GM10266 (cell line): ENCODE data around the gene LPP.

Experiments used
- DNase-seq: peaks from one replicate; pipeline ENCODE4 v3.0.0; 2012; ENCODE audit errors: extremely low spot score
- TF ChIP-seq, protein P1 (sequence below): IDR thresholded peaks from 2 replicates; pipeline ENCODE4 v1.5.1; 2012; ENCODE audit warnings: mild to moderate bottlenecking, low read depth; ENCODE audit not compliant: control insufficient read depth, insufficient read depth; ENCODE audit errors: missing control alignments

The LPP gene

DNA sequence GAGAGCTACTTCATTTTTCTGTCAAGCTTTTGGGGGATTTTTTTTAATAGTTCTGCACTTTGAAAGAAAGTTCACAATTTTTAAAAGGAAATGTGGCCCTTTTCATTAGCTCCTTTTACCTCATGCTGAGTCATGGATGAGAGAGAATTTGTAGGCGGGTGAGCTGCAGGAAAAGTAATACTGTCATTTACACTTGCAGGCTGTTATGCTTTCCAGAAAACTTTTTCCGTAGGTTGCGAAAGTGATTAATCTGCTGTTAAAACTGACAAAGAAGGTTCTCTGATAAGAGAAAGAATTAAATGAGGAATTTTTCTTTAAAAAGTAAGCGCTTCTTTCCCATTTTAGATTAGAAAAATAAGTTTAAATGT, 430.2 kb downstream of the LPP start:
- DNase-seq, result no peak
- TF ChIP-seq, protein P1, sequence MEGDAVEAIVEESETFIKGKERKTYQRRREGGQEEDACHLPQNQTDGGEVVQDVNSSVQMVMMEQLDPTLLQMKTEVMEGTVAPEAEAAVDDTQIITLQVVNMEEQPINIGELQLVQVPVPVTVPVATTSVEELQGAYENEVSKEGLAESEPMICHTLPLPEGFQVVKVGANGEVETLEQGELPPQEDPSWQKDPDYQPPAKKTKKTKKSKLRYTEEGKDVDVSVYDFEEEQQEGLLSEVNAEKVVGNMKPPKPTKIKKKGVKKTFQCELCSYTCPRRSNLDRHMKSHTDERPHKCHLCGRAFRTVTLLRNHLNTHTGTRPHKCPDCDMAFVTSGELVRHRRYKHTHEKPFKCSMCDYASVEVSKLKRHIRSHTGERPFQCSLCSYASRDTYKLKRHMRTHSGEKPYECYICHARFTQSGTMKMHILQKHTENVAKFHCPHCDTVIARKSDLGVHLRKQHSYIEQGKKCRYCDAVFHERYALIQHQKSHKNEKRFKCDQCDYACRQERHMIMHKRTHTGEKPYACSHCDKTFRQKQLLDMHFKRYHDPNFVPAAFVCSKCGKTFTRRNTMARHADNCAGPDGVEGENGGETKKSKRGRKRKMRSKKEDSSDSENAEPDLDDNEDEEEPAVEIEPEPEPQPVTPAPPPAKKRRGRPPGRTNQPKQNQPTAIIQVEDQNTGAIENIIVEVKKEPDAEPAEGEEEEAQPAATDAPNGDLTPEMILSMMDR, result no peak

DNA sequence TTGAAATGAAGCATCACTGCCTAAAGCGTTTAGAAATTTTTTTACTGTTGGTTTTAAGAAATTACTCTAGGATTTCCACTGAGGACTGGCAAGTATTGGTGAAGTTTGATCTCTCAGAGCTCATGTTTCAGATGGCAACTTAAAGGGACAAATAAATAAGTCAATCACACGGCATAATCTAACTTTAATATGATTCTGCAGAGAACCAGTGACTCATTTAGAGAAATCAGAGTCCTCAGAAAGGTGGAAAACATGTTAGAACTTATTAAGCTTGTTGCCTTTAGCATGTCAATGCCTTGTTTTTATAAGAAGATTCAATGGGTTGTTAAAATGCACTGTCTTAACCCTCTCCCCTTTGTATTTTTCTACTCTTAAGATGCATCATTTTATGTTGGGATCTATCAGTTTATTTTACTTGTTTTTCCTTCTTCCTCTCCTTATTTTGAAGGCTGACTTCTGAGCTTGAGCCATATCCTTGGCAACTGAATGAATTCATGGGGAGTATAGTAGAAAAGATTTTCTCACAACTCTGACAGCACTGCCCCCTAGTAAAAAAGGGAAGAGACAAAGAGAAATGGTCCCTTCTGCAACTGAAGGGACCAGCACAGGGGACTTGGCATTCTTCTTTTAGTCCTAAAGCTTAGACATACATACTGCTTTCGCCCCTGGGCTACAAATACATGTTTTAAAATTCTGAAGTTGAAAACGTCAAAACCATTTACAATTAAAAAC, 431.2 kb downstream of the LPP start:
- no peak for DNase-seq
- TF ChIP-seq, protein P1, result no peak

DNA sequence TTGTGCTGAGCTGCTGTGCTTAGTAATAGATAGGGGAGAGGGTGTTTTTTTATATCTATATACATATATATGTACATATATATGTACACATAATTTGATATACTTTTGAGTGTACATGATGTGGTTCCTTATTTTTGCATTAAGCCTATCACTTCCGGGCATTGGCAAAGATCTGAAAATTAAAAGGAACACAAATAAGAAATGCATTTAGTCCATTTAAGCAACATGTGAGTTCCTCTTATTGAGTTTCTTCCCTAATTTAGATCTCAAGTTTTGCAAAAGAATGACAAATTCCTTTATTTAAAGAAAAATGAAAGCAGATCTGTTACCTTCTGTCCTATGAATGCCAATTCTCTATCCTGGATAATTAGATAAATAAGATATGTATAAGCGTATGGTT, 435.1 kb downstream of the LPP start:
- TF ChIP-seq, protein P1, result no peak
- DNase-seq, result no peak

DNA sequence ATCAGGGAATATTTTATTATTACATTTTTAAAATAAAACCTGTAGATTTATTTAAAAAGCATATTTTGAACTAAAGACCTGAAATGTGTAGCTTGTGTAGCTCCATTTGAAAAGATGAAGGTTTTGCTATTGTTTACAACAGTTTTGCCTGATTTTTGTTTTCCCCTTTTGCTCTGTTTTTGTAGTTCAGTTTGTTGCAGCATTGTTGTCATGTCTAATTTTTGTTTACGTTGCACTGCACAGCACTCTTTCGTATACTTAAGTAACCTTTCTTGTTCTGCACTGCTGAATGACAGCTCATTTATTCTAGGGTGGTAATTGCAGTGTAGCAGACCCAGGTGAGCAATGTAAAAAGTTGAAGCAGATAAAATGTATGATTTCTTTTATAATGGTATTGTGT, 435.8 kb downstream of the LPP start:
- TF ChIP-seq, protein P1, result no peak
- DNase-seq, result no peak

DNA sequence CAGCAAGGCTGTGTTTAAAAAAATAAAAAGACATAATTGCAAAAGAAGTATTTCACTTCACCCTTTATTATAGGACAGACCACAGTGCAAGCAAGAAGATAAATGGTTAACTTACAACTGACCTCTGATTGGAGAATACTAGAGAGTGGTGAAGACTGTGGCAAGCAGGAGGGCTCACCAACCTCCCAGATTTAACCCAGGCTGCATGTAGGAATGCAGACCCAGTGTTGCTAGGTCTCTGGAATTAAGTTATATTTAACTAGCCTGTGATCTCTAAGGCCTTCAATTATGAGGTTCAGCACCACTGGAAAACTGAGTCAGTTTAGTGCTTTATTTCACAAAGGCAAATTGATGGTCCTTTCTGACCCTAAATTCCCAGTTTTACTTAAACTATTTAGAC, 436.6 kb downstream of the LPP start:
- TF ChIP-seq, protein P1, result no peak
- no peak for DNase-seq

DNA sequence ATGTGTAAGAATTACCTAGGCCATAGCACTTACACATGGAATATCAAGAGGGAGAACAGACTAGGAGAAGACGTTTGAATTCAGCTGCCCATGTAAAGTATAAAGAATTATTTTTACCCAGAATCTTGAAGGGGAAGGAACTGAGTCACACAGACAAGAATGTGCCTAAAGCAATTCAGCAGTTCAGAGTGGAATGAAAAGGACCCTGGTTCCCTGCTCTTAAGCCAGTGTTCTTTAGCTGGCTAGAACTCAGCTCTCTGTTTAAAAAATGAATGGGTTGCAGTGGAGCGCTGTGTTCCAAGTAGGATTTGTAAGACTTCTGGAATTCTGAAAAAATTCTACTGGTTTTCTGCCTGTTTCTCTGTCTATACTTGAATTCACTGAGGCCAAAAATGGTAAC, 440.2 kb downstream of the LPP start:
- no peak for DNase-seq
- TF ChIP-seq, protein P1, result no peak

DNA sequence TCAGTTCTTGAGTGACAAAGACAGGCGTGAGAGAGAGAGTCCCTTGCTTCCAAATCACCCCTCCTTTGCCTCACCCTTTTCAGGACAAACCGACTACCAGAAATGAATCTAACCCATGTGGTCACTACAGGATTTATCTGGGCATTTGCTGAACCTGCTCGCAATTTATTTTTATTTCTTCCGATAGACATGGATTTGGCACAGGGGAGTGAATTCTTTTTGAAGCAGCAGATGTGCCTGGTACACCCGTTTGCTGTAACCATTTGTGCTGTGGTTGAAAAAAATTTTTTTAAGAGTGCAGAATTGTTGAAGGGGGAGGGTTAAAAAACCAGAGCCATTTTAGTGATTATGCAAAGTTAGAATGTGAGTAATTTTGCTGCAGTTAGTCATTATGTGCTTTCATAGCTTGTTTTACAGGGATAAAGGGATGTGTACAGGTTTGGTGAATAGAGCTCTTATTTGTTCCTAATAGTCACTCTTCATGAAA, 442.0 kb downstream of the LPP start:
- TF ChIP-seq, protein P1, result no peak
- DNase-seq, result no peak
